Measurements from ENCODE around the gene TMEM198.

The TMEM198 gene

GRCh38 chr2:219559156-219559915 lies 15.5 kb downstream of the TMEM198 start:
- no peaks in the 10 kb centered on the region for H3K9me3 ChIP-seq (ENCODE audit: insufficient read depth, low read depth, low read length)
- H3K9ac ChIP-seq (ENCODE audit: low read depth, low read length, poor library complexity, severe bottlenecking) = no peak overlapping the region
- no peaks in the 10 kb centered on the region for H3K36me3 ChIP-seq (ENCODE audit: insufficient read depth, low read length)
- H3K4me3 ChIP-seq (ENCODE audit: low read length, poor library complexity, severe bottlenecking) = no peak overlapping the region
- no peaks in the 10 kb centered on the region for H3K79me2 ChIP-seq (ENCODE audit: insufficient read depth, low read length)
- peaks cover 3% of the 10 kb centered on the region for H3K4me1 ChIP-seq (ENCODE audit: insufficient read depth, low read length, poor library complexity, severe bottlenecking)
- H3F3A ChIP-seq (ENCODE audit: low read depth) = no peaks in the 10 kb centered on the region
- H3K9me2 ChIP-seq (replicated peaks; ENCODE audit: low read depth, low read length) = no peaks in the 10 kb centered on the region
- TF ChIP-seq CTCF (conservative IDR thresholded peaks at IDR 0.05; ENCODE audit: low read length) = no peak
- no peak for TF ChIP-seq EZH2phosphoT487 (IDR thresholded peaks at IDR 0.05; ENCODE audit: borderline replicate concordance)
- H4K20me1 ChIP-seq (ENCODE audit: insufficient read depth, low read length, poor library complexity, severe bottlenecking) = no peaks in the 10 kb centered on the region
- no peak overlapping the region for H2AFZ ChIP-seq (ENCODE audit: low read length)
- no peaks in the 10 kb centered on the region for H3K27me3 ChIP-seq (ENCODE audit: insufficient read depth, low read length, poor library complexity, severe bottlenecking)
- H3K4me2 ChIP-seq (ENCODE audit: low read depth, low read length, poor library complexity, severe bottlenecking) = no peak overlapping the region

- TF ChIP-seq EZH2phosphoT487 (IDR thresholded peaks at IDR 0.05; ENCODE audit: borderline replicate concordance) (no peak), CTCF (conservative IDR thresholded peaks at IDR 0.05; ENCODE audit: low read length) (peak; percentile 70)
- H3K9me3 ChIP-seq (ENCODE audit: insufficient read depth, low read depth, low read length) = no peaks in the 10 kb centered on the region
- no peaks in the 10 kb centered on the region for H4K20me1 ChIP-seq (ENCODE audit: insufficient read depth, low read length, poor library complexity, severe bottlenecking)
- no peaks in the 10 kb centered on the region for H3K9me2 ChIP-seq (replicated peaks; ENCODE audit: low read depth, low read length)
- H3K27me3 ChIP-seq (ENCODE audit: insufficient read depth, low read length, poor library complexity, severe bottlenecking) = no peaks in the 10 kb centered on the region
- no peak overlapping the region for H3K4me2 ChIP-seq (ENCODE audit: low read depth, low read length, poor library complexity, severe bottlenecking)
- no peak overlapping the region for H2AFZ ChIP-seq (ENCODE audit: low read length)
- H3K4me1 ChIP-seq (ENCODE audit: insufficient read depth, low read length, poor library complexity, severe bottlenecking) = peaks cover 3% of the 10 kb centered on the region
- H3K36me3 ChIP-seq (ENCODE audit: insufficient read depth, low read length) = no peaks in the 10 kb centered on the region
- H3K9ac ChIP-seq (ENCODE audit: low read depth, low read length, poor library complexity, severe bottlenecking) = no peak overlapping the region
- H3K79me2 ChIP-seq (ENCODE audit: insufficient read depth, low read length) = no peaks in the 10 kb centered on the region
- H3K4me3 ChIP-seq (ENCODE audit: low read length, poor library complexity, severe bottlenecking) = no peak overlapping the region
- no peaks in the 10 kb centered on the region for H3F3A ChIP-seq (ENCODE audit: low read depth)
Measured at GRCh38 chr2:219560037-219560892, 16.4 kb downstream of the TMEM198 start.

DNA sequence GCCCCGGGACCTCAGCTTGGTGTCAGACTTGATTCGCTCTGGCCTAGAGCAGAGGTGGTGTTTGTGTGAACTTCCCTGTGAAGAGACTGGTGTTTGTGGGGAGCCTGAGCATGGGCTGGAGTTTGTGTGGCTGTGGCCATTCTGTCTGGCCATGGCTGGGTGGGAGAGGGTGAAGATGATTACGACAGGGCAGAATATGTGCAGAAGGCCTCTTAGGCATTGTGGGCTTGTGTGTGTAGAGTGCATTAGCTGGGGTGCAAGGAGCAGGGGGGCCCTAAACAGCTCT lies 17.0 kb downstream of the TMEM198 start:
- no peak overlapping the region for H2AFZ ChIP-seq (ENCODE audit: low read length)
- no peaks in the 10 kb centered on the region for H4K20me1 ChIP-seq (ENCODE audit: insufficient read depth, low read length, poor library complexity, severe bottlenecking)
- H3K79me2 ChIP-seq (ENCODE audit: insufficient read depth, low read length) = no peaks in the 10 kb centered on the region
- H3K27me3 ChIP-seq (ENCODE audit: insufficient read depth, low read length, poor library complexity, severe bottlenecking) = no peaks in the 10 kb centered on the region
- peaks cover 3% of the 10 kb centered on the region for H3K4me1 ChIP-seq (ENCODE audit: insufficient read depth, low read length, poor library complexity, severe bottlenecking)
- no peak overlapping the region for H3K4me3 ChIP-seq (ENCODE audit: low read length, poor library complexity, severe bottlenecking)
- H3K4me2 ChIP-seq (ENCODE audit: low read depth, low read length, poor library complexity, severe bottlenecking) = no peak overlapping the region
- TF ChIP-seq CTCF (conservative IDR thresholded peaks at IDR 0.05; ENCODE audit: low read length) = no peak
- no peak for TF ChIP-seq EZH2phosphoT487 (IDR thresholded peaks at IDR 0.05; ENCODE audit: borderline replicate concordance)
- no peaks in the 10 kb centered on the region for H3K9me3 ChIP-seq (ENCODE audit: insufficient read depth, low read depth, low read length)
- H3K9me2 ChIP-seq (replicated peaks; ENCODE audit: low read depth, low read length) = no peaks in the 10 kb centered on the region
- no peak overlapping the region for H3K9ac ChIP-seq (ENCODE audit: low read depth, low read length, poor library complexity, severe bottlenecking)
- no peaks in the 10 kb centered on the region for H3K36me3 ChIP-seq (ENCODE audit: insufficient read depth, low read length)
- H3F3A ChIP-seq (ENCODE audit: low read depth) = no peaks in the 10 kb centered on the region

Data from Loucy (cell line).